Measurements from ENCODE around the gene AVL9. TPM values are rescaled to one million over a fixed set of nuclear protein-coding genes. Genes with fewer than 3 reads are reported as not detected.

AVL9 gene
- total and polyA plus RNA-seq, 2 of the 13 experiments (the other 11 are each of a cell fraction or from before 2014, with no cell fraction given): 29.9 to 48.0 TPM

GRCh38 chr7:32495298-32496051 lies at the start of gene AVL9 (continued):
- no peak for TF ChIP-seq SMARCC2 (IDR thresholded peaks at IDR 0.05)
- TF ChIP-seq ZNF263 (CRISPR knock-in tag; IDR thresholded peaks at IDR 0.05): peak; percentile 98
- peak; percentile 97 for TF ChIP-seq NFKB2 (CRISPR knock-in tag; IDR thresholded peaks at IDR 0.05; ENCODE audit: borderline replicate concordance)
- TF ChIP-seq HMGXB4 (CRISPR knock-in tag; IDR thresholded peaks at IDR 0.05; ENCODE audit: borderline replicate concordance in 1 of 2, low read depth in 1 of 2): peak; percentile 54 to 87
- TF ChIP-seq ZNF883 (CRISPR knock-in tag; IDR thresholded peaks at IDR 0.05; ENCODE audit: not compliant biosample characterization): peak; percentile 93
- TF ChIP-seq FOXM1 (CRISPR knock-in tag; IDR thresholded peaks at IDR 0.05): no peak
- TF ChIP-seq ZNF674 (CRISPR knock-in tag; IDR thresholded peaks at IDR 0.05; ENCODE audit: low read depth): no peak
- TF ChIP-seq IRF2 (CRISPR knock-in tag; IDR thresholded peaks at IDR 0.05): peak; percentile 46; the same call in 1 of the 2 replicates
- no peak for TF ChIP-seq CC2D1A (CRISPR knock-in tag; IDR thresholded peaks at IDR 0.05)
- 0 out of 2 replicates have a peak, but pooled peaks have one; percentile 46 for TF ChIP-seq DDIT3 (CRISPR knock-in tag; IDR thresholded peaks at IDR 0.05)
- TF ChIP-seq SOX6 (IDR thresholded peaks at IDR 0.05): no peak
- peak; percentile 63 for TF ChIP-seq SOX6 (CRISPR knock-in tag; IDR thresholded peaks at IDR 0.05)
- no peak for TF ChIP-seq ZC3H13 (CRISPR knock-in tag; IDR thresholded peaks at IDR 0.05)
- TF ChIP-seq MYNN (CRISPR knock-in tag; IDR thresholded peaks at IDR 0.05; ENCODE audit: low read depth): no peak
- no peak for TF ChIP-seq MTERF4 (CRISPR knock-in tag; IDR thresholded peaks at IDR 0.05)
- peak; percentile 50 for TF ChIP-seq FOXO1 (CRISPR knock-in tag; IDR thresholded peaks at IDR 0.05)
- no peak for TF ChIP-seq ZBTB1 (CRISPR knock-in tag; IDR thresholded peaks at IDR 0.05; ENCODE audit: borderline replicate concordance)
- TF ChIP-seq RARG (CRISPR knock-in tag; IDR thresholded peaks at IDR 0.05; ENCODE audit: low read depth): no peak
- no peak for TF ChIP-seq CERS6 (CRISPR knock-in tag; IDR thresholded peaks at IDR 0.05)
- TF ChIP-seq FOXJ3 (CRISPR knock-in tag; IDR thresholded peaks at IDR 0.05; ENCODE audit: borderline replicate concordance): peak; percentile 36; the same call in 1 of the 2 replicates
- peak; percentile 94 for TF ChIP-seq ZNF232 (CRISPR knock-in tag; IDR thresholded peaks at IDR 0.05; ENCODE audit: borderline replicate concordance)
- peak; percentile 78; the same call in 1 of the 2 replicates for TF ChIP-seq MXD4 (CRISPR knock-in tag; IDR thresholded peaks at IDR 0.05)
- no peak for TF ChIP-seq SKIL (CRISPR knock-in tag; IDR thresholded peaks at IDR 0.05; ENCODE audit: borderline replicate concordance)
- no peak for TF ChIP-seq ZNF619 (CRISPR knock-in tag; IDR thresholded peaks at IDR 0.05)
- no peak for TF ChIP-seq ZNF3 (CRISPR knock-in tag; IDR thresholded peaks at IDR 0.05)

Measured in HepG2 (cell line).